ENCODE data around the gene LPP.

DNA sequence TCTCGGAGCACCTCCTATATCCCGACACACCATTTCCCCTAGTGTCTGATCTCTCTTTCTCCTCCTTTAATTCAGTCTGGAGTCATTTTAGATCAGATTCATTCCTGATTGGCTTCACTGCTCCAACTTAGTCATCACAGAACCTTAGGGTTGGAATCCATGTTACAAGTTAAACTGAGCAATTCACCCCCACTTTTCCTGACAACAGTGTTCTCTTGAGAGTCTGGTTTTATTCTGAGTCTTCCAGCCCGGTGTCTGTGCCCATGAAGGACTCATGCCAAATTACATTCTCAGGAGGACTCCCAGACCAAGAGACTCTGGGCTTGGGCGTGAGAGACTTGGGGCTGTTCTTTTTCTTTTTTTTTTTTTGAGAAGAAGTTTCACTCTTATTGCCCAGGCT, 57.5 kb downstream of the LPP start:
- TF ChIP-seq CTCF (IDR thresholded peaks at IDR 0.05; ENCODE audit: insufficient read depth, low read length) (no peak), POLR2AphosphoS5 (IDR thresholded peaks at IDR 0.05; ENCODE audit: low read depth) (no peak), GABPA (IDR thresholded peaks at IDR 0.05; ENCODE audit: low read depth) (no peak), SPI1 (IDR thresholded peaks at IDR 0.05; ENCODE audit: borderline replicate concordance, low read depth) (no peak)
